C4-2B (cell line): ENCODE results near the gene ZNF784.

Source experiments
- H3K27ac ChIP-seq: fragments of 450-650 bp; 2 replicates; pipeline ENCODE4 v1.5.1; 2017
- CTCF ChIP-seq: fragments of 450-650 bp; conservative IDR thresholded peaks from 2 replicates; pipeline ENCODE4 v1.5.1; 2017; ENCODE audit warnings: mild to moderate bottlenecking
- ZFX ChIP-seq: fragments of 450-650 bp; IDR thresholded peaks from 2 replicates; pipeline ENCODE4 v1.6.1; 2017

Gene ZNF784

GRCh38 chr19:55598034-55598433, 26.3 kb downstream of the ZNF784 start:
- TF ChIP-seq ZFX (no peak), CTCF (no peak)
- no peak overlapping the region for H3K27ac ChIP-seq

- H3K27ac ChIP-seq = no peak overlapping the region
- TF ChIP-seq CTCF (no peak), ZFX (no peak)
These were observed 26.9 kb downstream of the ZNF784 start for GRCh38 chr19:55597501-55597921.

- no peak for TF ChIP-seq ZFX
- TF ChIP-seq CTCF = no peak
- no peak overlapping the region for H3K27ac ChIP-seq
These were observed 28.1 kb downstream of the ZNF784 start for GRCh38 chr19:55596304-55596703.

- no peak for TF ChIP-seq ZFX
- TF ChIP-seq CTCF = no peak
- H3K27ac ChIP-seq = no peak overlapping the region
These were observed 29.3 kb downstream of the ZNF784 start for GRCh38 chr19:55594996-55595545.

GRCh38 chr19:55593096-55593772, 31.1 kb downstream of the ZNF784 start:
- TF ChIP-seq CTCF = no peak
- no peak for TF ChIP-seq ZFX
- H3K27ac ChIP-seq = no peak overlapping the region

- TF ChIP-seq ZFX (no peak), CTCF (no peak)
- no peak overlapping the region for H3K27ac ChIP-seq
These were observed 31.8 kb downstream of the ZNF784 start for GRCh38 chr19:55592391-55593090.

GRCh38 chr19:55591555-55591954, 32.8 kb downstream of the ZNF784 start:
- TF ChIP-seq CTCF (no peak), ZFX (no peak)
- no peak overlapping the region for H3K27ac ChIP-seq
